OCI-LY7 (cell line): ENCODE results near the gene DGKZ. TPM values are rescaled to one million over a fixed set of nuclear protein-coding genes. Genes with fewer than 3 reads are reported as not detected.

Experiments
- BruUV-seq: library from RNA; stranded (reverse); fragments of 400-500 nt; replicated peaks from 2 replicates; lab custom pipeline; 2021; lab: Mats Ljungman, UMichigan
- CTCF ChIA-PET: fragments of 300-600 bp; sonication (Branson Sonifier 250); formaldehyde crosslinking; loops from one replicate; lab custom pipeline; 2022; ENCODE audit warnings: antibody characterized with exemption; ENCODE audit not compliant: unreplicated experiment; lab: Charles Lee
- POLR2A ChIA-PET: fragments of 300-600 bp; sonication (Branson Sonifier 250); formaldehyde crosslinking; loops from one replicate; lab custom pipeline; 2022; ENCODE audit warnings: antibody characterized with exemption; lab: Charles Lee
- DNase-seq: peaks from one replicate; pipeline ENCODE4 v3.0.0-alpha.2; 2015; ENCODE audit warnings: low spot score
- H2AFZ ChIP-seq: fragments of 200-600 bp; sonication (generic), shearing (Covaris generic); 2 replicates; pipeline ENCODE4 v1.6.1; 2014; ENCODE audit warnings: mild to moderate bottlenecking, antibody characterized with exemption, low read length, moderate library complexity
- H3K27ac ChIP-seq: fragments of 200-600 bp; sonication (generic); 2 replicates; pipeline ENCODE4 v1.5.1; 2014; ENCODE audit warnings: mixed run types, low read depth, mild to moderate bottlenecking, moderate library complexity, low read length, inconsistent platforms; ENCODE audit not compliant: poor library complexity, severe bottlenecking
- H3K36me3 ChIP-seq: fragments of 200-600 bp; sonication (generic); 2 replicates; pipeline ENCODE4 v1.6.1; 2014; ENCODE audit warnings: mild to moderate bottlenecking, antibody characterized with exemption, low read length, moderate library complexity, mixed read lengths; ENCODE audit not compliant: insufficient read depth
- H3K4me1 ChIP-seq: fragments of 200-600 bp; sonication (generic); 2 replicates; pipeline ENCODE4 v1.5.1; 2014; ENCODE audit warnings: mild to moderate bottlenecking, low read length; ENCODE audit not compliant: insufficient read depth, poor library complexity, severe bottlenecking
- H3K4me2 ChIP-seq: fragments of 200-600 bp; sonication (generic); 2 replicates; pipeline ENCODE4 v1.6.1; 2014; ENCODE audit warnings: mild to moderate bottlenecking, low read length
- H3K4me3 ChIP-seq: fragments of 200-600 bp; sonication (generic); 2 replicates; pipeline ENCODE4 v1.5.1; 2014; ENCODE audit warnings: mild to moderate bottlenecking, low read depth, low read length; ENCODE audit not compliant: poor library complexity, severe bottlenecking
- H3K79me2 ChIP-seq: fragments of 200-600 bp; sonication (generic); 2 replicates; pipeline ENCODE4 v1.6.1; 2016; ENCODE audit warnings: low read depth, mild to moderate bottlenecking, low read length, moderate library complexity, mixed read lengths; ENCODE audit not compliant: insufficient read depth
- H3K9me2 ChIP-seq: fragments of 200-600 bp; sonication (generic); 2 replicates; pipeline ENCODE4 v1.6.1; 2016; ENCODE audit warnings: mild to moderate bottlenecking, low read length, mixed read lengths; ENCODE audit not compliant: insufficient read depth
- H3K9me3 ChIP-seq: fragments of 200-600 bp; sonication (generic); 2 replicates; pipeline ENCODE4 v1.6.1; 2014; ENCODE audit warnings: mild to moderate bottlenecking, mixed run types, low read length, mixed read lengths
- H4K20me1 ChIP-seq: fragments of 200-600 bp; sonication (generic); 2 replicates; pipeline ENCODE4 v1.6.1; 2014; ENCODE audit warnings: mild to moderate bottlenecking, antibody characterized with exemption, low read length, moderate library complexity, mixed read lengths; ENCODE audit not compliant: insufficient read depth
- CTCF ChIP-seq: fragments of 200-600 bp; sonication (generic); conservative IDR thresholded peaks from 2 replicates; pipeline ENCODE4 v1.5.1; 2014; ENCODE audit warnings: mild to moderate bottlenecking, antibody characterized with exemption, low read length, moderate library complexity, mixed read lengths
- EZH2phosphoT487 ChIP-seq: fragments of 200-600 bp; sonication (generic); IDR thresholded peaks from 2 replicates; pipeline ENCODE4 v1.6.1; 2018; ENCODE audit warnings: low read depth, borderline replicate concordance, mild to moderate bottlenecking, mixed run types, antibody characterized with exemption, low read length, moderate library complexity, mixed read lengths
- intact Hi-C: fragments of 100-400 bp; cut with micrococcal nuclease; formaldehyde crosslinking; loops from one replicate; pipeline ENCODE4 v1.10.0; 2022; ENCODE audit not compliant: unreplicated experiment
- total RNA-seq, 2 experiments: library from RNA; depleted of rRNA in 1 of 2; stranded (reverse); fragments of >200 nt in 1 of 2; shearing (Covaris generic) in 1 of 2; gene quantifications; 2 replicates each; pipeline ENCODE4 v1.2.3, GENCODE V29; 2014 to 2022

Gene DGKZ
- total RNA-seq, 2 experiments from 2014 or later: 134 to 141 TPM

- DNase-seq: no peak
- intact Hi-C loops: no loop called here
- peaks cover 17% of the 10 kb centered on the region; the same call in 1 of the 2 replicates for H3K36me3 ChIP-seq
- no peaks in the 10 kb centered on the region for H3K9me3 ChIP-seq
- CTCF ChIA-PET: no interaction called here
- no peak for TF ChIP-seq CTCF
- TF ChIP-seq EZH2phosphoT487: no peak
- H4K20me1 ChIP-seq: no peaks in the 10 kb centered on the region
- no peak overlapping the region for H3K27ac ChIP-seq
- H3K4me1 ChIP-seq: no peaks in the 10 kb centered on the region
- no peak overlapping the region for H3K4me2 ChIP-seq
- BruUV-seq: no TSS peak
- POLR2A ChIA-PET: no interaction called here
- no peak overlapping the region for H3K4me3 ChIP-seq
- no peak overlapping the region for H2AFZ ChIP-seq
- H3K79me2 ChIP-seq: no peaks in the 10 kb centered on the region
- H3K9me2 ChIP-seq: no peaks in the 10 kb centered on the region
Observed at GRCh38 chr11:46421257-46421880, 74.1 kb downstream of the DGKZ start.

GRCh38 chr11:46422588-46422987, 75.3 kb downstream of the DGKZ start:
- ChIA-PET CTCF (interaction anchor here (0.7 kb wide), 1 partner anchor 33 kb away, joined by 3 read pairs; no protein-coding TSS in a partner anchor), POLR2A (interaction anchor here (1.0 kb wide), 1 partner anchor 120 kb away, joined by 4 read pairs; no protein-coding TSS in a partner anchor)
- no peak overlapping the region for H3K27ac ChIP-seq
- no peaks in the 10 kb centered on the region for H3K9me3 ChIP-seq
- intact Hi-C loops: no loop called here
- BruUV-seq: no TSS peak
- H3K4me2 ChIP-seq: no peak overlapping the region
- no peaks in the 10 kb centered on the region for H3K79me2 ChIP-seq
- H3K9me2 ChIP-seq: no peaks in the 10 kb centered on the region
- no peak for DNase-seq
- H3K36me3 ChIP-seq: peaks cover 9% of the 10 kb centered on the region; the same call in 1 of the 2 replicates
- TF ChIP-seq CTCF: no peak
- TF ChIP-seq EZH2phosphoT487: no peak
- H3K4me3 ChIP-seq: no peak overlapping the region
- H2AFZ ChIP-seq: no peak overlapping the region
- H4K20me1 ChIP-seq: no peaks in the 10 kb centered on the region
- no peaks in the 10 kb centered on the region for H3K4me1 ChIP-seq
